Chondrocyte (in vitro differentiated cells): ENCODE results near the gene OSMR. TPM values are rescaled to one million over a fixed set of nuclear protein-coding genes. Genes with fewer than 3 reads are reported as not detected.

Experiments used
- DNase-seq: peaks from one replicate; pipeline ENCODE4 v3.0.0; 2021; ENCODE audit warnings: mixed read lengths, low spot score
- H3K27ac Mint-ChIP-seq: one replicate; pipeline ENCODE4 v1.8.0; 2021; ENCODE audit warnings: mild to moderate bottlenecking, moderate library complexity, mixed read lengths; ENCODE audit not compliant: unreplicated experiment
- H3K27me3 Mint-ChIP-seq: 2 replicates; pipeline ENCODE4 v1.8.0; 2021; ENCODE audit warnings: low read depth, mixed read lengths
- H3K36me3 Mint-ChIP-seq: 2 replicates; pipeline ENCODE4 v1.8.0; 2021; ENCODE audit warnings: low read depth, mixed read lengths
- H3K4me1 Mint-ChIP-seq: 2 replicates; pipeline ENCODE4 v1.8.0; 2021; ENCODE audit warnings: low read depth, mild to moderate bottlenecking, mixed read lengths
- H3K4me3 Mint-ChIP-seq: one replicate; pipeline ENCODE4 v1.8.0; 2021; ENCODE audit warnings: mild to moderate bottlenecking, moderate library complexity, mixed read lengths; ENCODE audit not compliant: unreplicated experiment
- H3K9me3 Mint-ChIP-seq: 2 replicates; pipeline ENCODE4 v1.8.0; 2021; ENCODE audit warnings: low read depth, mixed read lengths
- CTCF ChIP-seq: fragments of 200-600 bp; sonication (generic); IDR thresholded peaks from 2 replicates; pipeline ENCODE4 v1.5.0; 2021; ENCODE audit warnings: antibody characterized with exemption, mild to moderate bottlenecking, moderate library complexity
- long read RNA-seq: library from polyadenylated mRNA; stranded (forward); transcript quantifications from one replicate; pipeline ENCODE4 v2.0.0, GENCODE V29; 2021
- total RNA-seq: library from RNA; stranded (reverse); gene quantifications from 3 replicates; pipeline ENCODE4 v1.2.1, GENCODE V29; 2021

The OSMR gene
- total RNA-seq: 20.8 to 43.0 TPM (median 38.5 TPM) in 3 replicates
- long read RNA-seq, full-length matches to known transcripts: 2 of 13 reads
- long read RNA-seq, partial matches to known transcripts: 3 of 13 reads
- long read RNA-seq, other reads (novel, unspliced or antisense): 8 of 13 reads

- Mint-ChIP-seq H3K4me1 (peaks cover 42% of the 10 kb centered on the region), H3K9me3 (peaks cover 9% of the 10 kb centered on the region), H3K4me3 (peak within 1 kb of the TSS; percentile 93), H3K27me3 (no peaks in the 10 kb centered on the region), H3K27ac (peak within 1 kb of the TSS; percentile 95), H3K36me3 (peaks cover 8% of the 10 kb centered on the region)
- DNase-seq: peak; percentile 96
- TF ChIP-seq CTCF: peak; percentile 34
Observed at GRCh38 chr5:38845526-38846378, at the start of gene OSMR. OSMR (plus strand) TSS chr5:38846012; CDS start chr5:38869045, 23,033 bp downstream.

DNA sequence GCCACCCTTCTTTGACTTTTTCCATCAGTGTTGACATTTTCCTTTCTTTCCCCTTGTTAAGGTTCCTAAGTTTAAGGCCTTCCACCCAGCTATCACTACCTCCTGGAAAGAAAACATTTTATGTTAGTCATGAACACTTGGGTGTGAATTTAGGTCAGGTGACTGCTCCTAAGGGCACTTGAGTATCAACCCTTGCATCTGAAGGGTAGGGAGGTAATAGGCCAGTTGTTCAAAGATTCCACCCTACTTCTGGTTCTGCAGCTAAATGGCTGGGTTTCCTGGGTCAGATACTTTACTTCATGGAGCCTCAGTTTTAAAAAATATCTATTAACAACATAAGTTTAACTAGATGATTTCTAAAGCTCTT, 49.1 kb upstream of the OSMR start:
- Mint-ChIP-seq H3K27ac (no peak overlapping the region), H3K4me1 (no peaks in the 10 kb centered on the region), H3K36me3 (peaks cover 1% of the 10 kb centered on the region), H3K27me3 (peaks cover 3% of the 10 kb centered on the region), H3K9me3 (no peaks in the 10 kb centered on the region), H3K4me3 (no peak overlapping the region)
- DNase-seq: no peak
- TF ChIP-seq CTCF: no peak

GRCh38 chr5:38797838-38798237, 48.0 kb upstream of the OSMR start:
- no peak for TF ChIP-seq CTCF
- H3K9me3 Mint-ChIP-seq: no peaks in the 10 kb centered on the region
- no peaks in the 10 kb centered on the region for H3K4me1 Mint-ChIP-seq
- H3K27me3 Mint-ChIP-seq: peaks cover 1% of the 10 kb centered on the region
- DNase-seq: no peak
- H3K27ac Mint-ChIP-seq: no peak overlapping the region
- H3K4me3 Mint-ChIP-seq: no peak overlapping the region
- H3K36me3 Mint-ChIP-seq: no peaks in the 10 kb centered on the region

- Mint-ChIP-seq H3K4me1 (no peaks in the 10 kb centered on the region), H3K36me3 (no peaks in the 10 kb centered on the region), H3K4me3 (no peak overlapping the region), H3K27ac (no peak overlapping the region), H3K9me3 (no peaks in the 10 kb centered on the region), H3K27me3 (peaks cover 1% of the 10 kb centered on the region)
- DNase-seq: no peak
- TF ChIP-seq CTCF: no peak
Observed at GRCh38 chr5:38799556-38800377, 46.0 kb upstream of the OSMR start.

- DNase-seq: no peak
- TF ChIP-seq CTCF: no peak
- Mint-ChIP-seq H3K9me3 (no peaks in the 10 kb centered on the region), H3K4me1 (no peaks in the 10 kb centered on the region), H3K27ac (no peak overlapping the region), H3K36me3 (no peaks in the 10 kb centered on the region), H3K4me3 (no peak overlapping the region), H3K27me3 (no peaks in the 10 kb centered on the region)
Observed at GRCh38 chr5:38800515-38800914, 45.3 kb upstream of the OSMR start.
